Measurements from ENCODE around the gene BACH2.

BACH2 gene

DNA sequence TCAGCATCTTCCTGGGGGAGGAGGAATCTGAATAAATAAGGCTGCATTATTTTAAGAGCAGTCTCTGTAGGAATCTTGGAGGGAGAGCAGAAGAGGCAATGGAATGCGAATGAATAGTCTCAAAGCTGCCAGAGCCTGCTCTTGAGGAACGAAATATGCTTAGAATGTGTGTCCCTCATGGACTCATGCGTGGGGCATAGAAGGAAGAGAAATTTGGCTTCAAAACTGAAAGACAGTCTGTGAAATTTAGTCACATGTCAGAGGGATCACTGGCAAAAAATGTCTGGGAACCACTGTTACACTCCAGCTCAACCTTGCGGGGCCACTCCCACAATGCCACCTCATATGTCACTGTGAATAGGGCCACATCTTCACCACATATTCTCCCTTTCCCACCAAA lies 306.9 kb downstream of the BACH2 start:
- no peak overlapping the region for H3K4me3 ChIP-seq (ENCODE audit: control insufficient read depth, low read depth, low read length)
- DNase-seq (ENCODE audit: low read depth): peak; percentile 66
- TF ChIP-seq, protein P1, sequence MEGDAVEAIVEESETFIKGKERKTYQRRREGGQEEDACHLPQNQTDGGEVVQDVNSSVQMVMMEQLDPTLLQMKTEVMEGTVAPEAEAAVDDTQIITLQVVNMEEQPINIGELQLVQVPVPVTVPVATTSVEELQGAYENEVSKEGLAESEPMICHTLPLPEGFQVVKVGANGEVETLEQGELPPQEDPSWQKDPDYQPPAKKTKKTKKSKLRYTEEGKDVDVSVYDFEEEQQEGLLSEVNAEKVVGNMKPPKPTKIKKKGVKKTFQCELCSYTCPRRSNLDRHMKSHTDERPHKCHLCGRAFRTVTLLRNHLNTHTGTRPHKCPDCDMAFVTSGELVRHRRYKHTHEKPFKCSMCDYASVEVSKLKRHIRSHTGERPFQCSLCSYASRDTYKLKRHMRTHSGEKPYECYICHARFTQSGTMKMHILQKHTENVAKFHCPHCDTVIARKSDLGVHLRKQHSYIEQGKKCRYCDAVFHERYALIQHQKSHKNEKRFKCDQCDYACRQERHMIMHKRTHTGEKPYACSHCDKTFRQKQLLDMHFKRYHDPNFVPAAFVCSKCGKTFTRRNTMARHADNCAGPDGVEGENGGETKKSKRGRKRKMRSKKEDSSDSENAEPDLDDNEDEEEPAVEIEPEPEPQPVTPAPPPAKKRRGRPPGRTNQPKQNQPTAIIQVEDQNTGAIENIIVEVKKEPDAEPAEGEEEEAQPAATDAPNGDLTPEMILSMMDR (conservative IDR thresholded peaks at IDR 0.05; ENCODE audit: control insufficient read depth, insufficient read depth, low read depth, low read length): no peak

GRCh38 chr6:89987830-89988229 lies 308.8 kb downstream of the BACH2 start:
- TF ChIP-seq, protein P1 (conservative IDR thresholded peaks at IDR 0.05; ENCODE audit: control insufficient read depth, insufficient read depth, low read depth, low read length): no peak
- no peak for DNase-seq (ENCODE audit: low read depth)
- no peak overlapping the region for H3K4me3 ChIP-seq (ENCODE audit: control insufficient read depth, low read depth, low read length)

DNA sequence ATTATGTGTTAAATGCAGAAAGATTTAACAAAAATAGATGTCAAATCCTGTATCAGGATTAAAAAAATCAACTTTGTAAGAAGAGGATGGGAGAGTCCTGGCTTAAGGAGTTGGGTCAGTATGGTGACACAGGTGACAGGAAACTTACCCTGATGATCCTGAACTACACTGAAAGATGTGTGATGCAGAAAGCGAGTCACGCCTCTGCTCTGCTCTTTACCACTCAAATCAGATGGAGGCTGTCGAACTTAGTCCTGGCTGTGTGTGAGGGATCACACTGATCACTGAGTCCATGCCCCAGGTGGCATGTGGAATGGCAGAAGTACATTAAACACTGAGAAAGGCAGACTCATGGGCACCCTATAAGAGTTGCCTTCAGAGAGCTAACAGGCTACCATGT lies 309.5 kb downstream of the BACH2 start:
- no peak overlapping the region for H3K4me3 ChIP-seq (ENCODE audit: control insufficient read depth, low read depth, low read length)
- TF ChIP-seq, protein P1 (conservative IDR thresholded peaks at IDR 0.05; ENCODE audit: control insufficient read depth, insufficient read depth, low read depth, low read length): no peak
- DNase-seq (ENCODE audit: low read depth): no peak

DNA sequence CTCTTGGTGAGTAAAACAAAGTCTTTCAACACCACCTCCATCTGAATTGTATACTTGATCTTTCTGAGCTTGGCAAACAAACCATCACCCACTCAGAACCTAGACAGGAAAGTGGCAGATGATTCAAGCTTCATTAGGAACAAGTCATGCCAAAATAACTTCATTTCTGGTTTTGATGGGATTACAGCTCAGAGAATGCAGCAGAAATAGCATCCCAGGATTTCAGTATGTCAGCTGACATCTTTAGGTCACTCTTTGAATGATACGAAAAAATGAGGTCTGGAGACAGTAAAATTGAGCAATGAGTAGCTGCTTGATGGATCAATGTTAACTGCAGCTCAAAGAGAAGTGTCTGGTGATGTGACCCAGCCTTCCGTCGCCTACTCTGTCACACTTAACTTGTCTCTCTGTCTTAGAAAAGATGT lies 310.0 kb downstream of the BACH2 start:
- peak; percentile 93 for DNase-seq (ENCODE audit: low read depth)
- no peak overlapping the region for H3K4me3 ChIP-seq (ENCODE audit: control insufficient read depth, low read depth, low read length)
- TF ChIP-seq, protein P1 (conservative IDR thresholded peaks at IDR 0.05; ENCODE audit: control insufficient read depth, insufficient read depth, low read depth, low read length): no peak

- H3K4me3 ChIP-seq (ENCODE audit: control insufficient read depth, low read depth, low read length): no peak overlapping the region
- peak; percentile 94 for DNase-seq (ENCODE audit: low read depth)
- TF ChIP-seq, protein P1 (conservative IDR thresholded peaks at IDR 0.05; ENCODE audit: control insufficient read depth, insufficient read depth, low read depth, low read length): no peak
These were observed 310.7 kb downstream of the BACH2 start for GRCh38 chr6:89985751-89986493.

DNA sequence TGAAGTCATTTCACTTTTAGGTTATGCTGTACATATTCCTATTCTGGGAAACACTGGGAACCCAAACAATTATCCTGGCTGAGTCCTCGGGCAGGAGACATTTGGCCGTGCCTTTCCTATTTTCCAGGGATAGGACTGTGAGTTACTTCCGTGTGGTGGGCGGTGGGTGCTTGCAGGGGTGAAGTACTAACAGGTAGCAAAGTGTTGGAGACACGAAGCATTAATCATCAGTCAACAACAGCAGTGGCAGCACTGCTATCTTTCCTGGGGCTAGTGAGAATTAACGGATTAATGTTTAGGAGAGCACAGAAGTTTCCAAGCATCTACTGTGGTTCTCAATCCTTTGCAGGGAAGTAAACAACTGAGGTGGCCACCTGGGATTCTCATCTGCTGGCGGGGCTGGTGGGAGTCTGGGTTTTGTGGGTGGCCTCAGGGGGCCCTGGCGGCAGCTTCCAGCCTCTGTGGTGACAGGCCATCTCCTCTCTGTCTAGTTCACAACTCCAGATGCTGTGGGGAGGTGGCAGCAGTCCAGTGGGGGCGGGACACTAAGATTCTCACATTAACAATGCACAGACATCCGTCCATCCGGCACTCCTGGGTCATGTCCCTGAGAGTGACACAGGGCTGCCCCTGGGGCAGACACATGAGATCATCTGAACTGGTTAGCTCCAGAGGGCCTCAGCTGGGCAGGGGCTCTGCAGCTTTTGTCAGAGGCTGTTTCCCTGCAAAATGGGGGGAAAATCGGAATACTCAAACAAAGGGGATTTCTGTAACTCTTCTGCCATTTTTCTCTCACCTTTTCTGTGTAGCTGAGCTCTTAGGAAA lies 311.5 kb downstream of the BACH2 start:
- no peak overlapping the region for H3K4me3 ChIP-seq (ENCODE audit: control insufficient read depth, low read depth, low read length)
- peak; percentile 82 for DNase-seq (ENCODE audit: low read depth)
- TF ChIP-seq, protein P1 (conservative IDR thresholded peaks at IDR 0.05; ENCODE audit: control insufficient read depth, insufficient read depth, low read depth, low read length): no peak
